ENCODE data around the gene MAS1L.

DNA sequence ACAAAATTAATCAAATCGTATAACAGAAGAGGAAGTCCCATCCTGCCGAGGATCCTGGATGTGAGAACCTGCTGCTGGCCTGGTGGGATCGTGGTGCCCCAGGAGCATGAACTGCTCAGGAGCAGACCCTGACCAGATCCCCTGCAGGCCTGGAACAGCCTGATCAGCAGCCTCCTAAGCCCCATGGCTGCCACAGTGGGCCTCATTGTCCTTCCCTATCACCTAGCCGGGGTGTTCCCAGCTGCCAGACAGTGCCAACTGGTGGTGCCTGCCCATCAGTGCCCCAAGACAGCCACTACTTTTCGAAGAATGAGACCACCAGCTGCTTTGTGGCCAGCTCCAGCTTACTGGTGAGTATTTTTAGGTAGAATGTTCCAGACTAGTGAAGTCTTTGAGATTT is 19.6 kb upstream of the MAS1L start:
- TF ChIP-seq, protein P1, sequence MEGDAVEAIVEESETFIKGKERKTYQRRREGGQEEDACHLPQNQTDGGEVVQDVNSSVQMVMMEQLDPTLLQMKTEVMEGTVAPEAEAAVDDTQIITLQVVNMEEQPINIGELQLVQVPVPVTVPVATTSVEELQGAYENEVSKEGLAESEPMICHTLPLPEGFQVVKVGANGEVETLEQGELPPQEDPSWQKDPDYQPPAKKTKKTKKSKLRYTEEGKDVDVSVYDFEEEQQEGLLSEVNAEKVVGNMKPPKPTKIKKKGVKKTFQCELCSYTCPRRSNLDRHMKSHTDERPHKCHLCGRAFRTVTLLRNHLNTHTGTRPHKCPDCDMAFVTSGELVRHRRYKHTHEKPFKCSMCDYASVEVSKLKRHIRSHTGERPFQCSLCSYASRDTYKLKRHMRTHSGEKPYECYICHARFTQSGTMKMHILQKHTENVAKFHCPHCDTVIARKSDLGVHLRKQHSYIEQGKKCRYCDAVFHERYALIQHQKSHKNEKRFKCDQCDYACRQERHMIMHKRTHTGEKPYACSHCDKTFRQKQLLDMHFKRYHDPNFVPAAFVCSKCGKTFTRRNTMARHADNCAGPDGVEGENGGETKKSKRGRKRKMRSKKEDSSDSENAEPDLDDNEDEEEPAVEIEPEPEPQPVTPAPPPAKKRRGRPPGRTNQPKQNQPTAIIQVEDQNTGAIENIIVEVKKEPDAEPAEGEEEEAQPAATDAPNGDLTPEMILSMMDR (IDR thresholded peaks at IDR 0.05), result no peak
- no peak for TF ChIP-seq ZFX (IDR thresholded peaks at IDR 0.05; ENCODE audit: borderline replicate concordance)
